ENCODE measurements around the gene DCPS.
"Not testable (repeated sequence)": the region's sequence is repeated elsewhere in the genome, so short reads cannot be mapped to it uniquely, and the experiment has no call there.

The DCPS gene

GRCh38 chr11:126366823-126367654 lies 63.2 kb downstream of the DCPS start:
- not testable (repeated sequence) for H3K4me3 ChIP-seq (ENCODE audit: low read depth, low read length)
- peak; percentile 32 for DNase-seq (ENCODE audit: low read depth)
- peak; percentile 45 for TF ChIP-seq CTCF (IDR thresholded peaks at IDR 0.05; ENCODE audit: low read depth, low read length)

GRCh38 chr11:126367806-126368205 lies 63.9 kb downstream of the DCPS start:
- not testable (repeated sequence) for H3K4me3 ChIP-seq (ENCODE audit: low read depth, low read length); DNase-seq (ENCODE audit: low read depth)

- not testable (repeated sequence) for H3K4me3 ChIP-seq (ENCODE audit: low read depth, low read length)
- DNase-seq (ENCODE audit: low read depth): peak; percentile 78
Measured at GRCh38 chr11:126368336-126369119, 64.7 kb downstream of the DCPS start.

- no peak overlapping the region for H3K4me3 ChIP-seq (ENCODE audit: low read depth, low read length)
- DNase-seq (ENCODE audit: low read depth): no peak
- TF ChIP-seq MYC (IDR thresholded peaks at IDR 0.05; ENCODE audit: low read depth, low read length) (no peak), MAX (IDR thresholded peaks at IDR 0.05; ENCODE audit: low read depth, low read length) (no peak), CTCF (IDR thresholded peaks at IDR 0.05; ENCODE audit: low read depth, low read length) (no peak), POLR2A (IDR thresholded peaks at IDR 0.05; ENCODE audit: extremely low read depth, insufficient read length) (no peak)
Measured at GRCh38 chr11:126370016-126370415, 66.2 kb downstream of the DCPS start.

- H3K4me3 ChIP-seq (ENCODE audit: low read depth, low read length): no peak overlapping the region
- TF ChIP-seq POLR2A (IDR thresholded peaks at IDR 0.05; ENCODE audit: extremely low read depth, insufficient read length) (no peak), MAX (IDR thresholded peaks at IDR 0.05; ENCODE audit: low read depth, low read length) (no peak), CTCF (IDR thresholded peaks at IDR 0.05; ENCODE audit: low read depth, low read length) (no peak), MYC (IDR thresholded peaks at IDR 0.05; ENCODE audit: low read depth, low read length) (no peak)
- no peak for DNase-seq (ENCODE audit: low read depth)
Measured at GRCh38 chr11:126371595-126371994, 67.7 kb downstream of the DCPS start.

- DNase-seq (ENCODE audit: low read depth); H3K4me3 ChIP-seq (ENCODE audit: low read depth, low read length): not testable (repeated sequence)
Measured at GRCh38 chr11:126373389-126374066, 69.7 kb downstream of the DCPS start.

- not testable (repeated sequence) for H3K4me3 ChIP-seq (ENCODE audit: low read depth, low read length); DNase-seq (ENCODE audit: low read depth)
Measured at GRCh38 chr11:126374562-126375300, 70.9 kb downstream of the DCPS start.

- DNase-seq (ENCODE audit: low read depth): no peak
- TF ChIP-seq POLR2A (IDR thresholded peaks at IDR 0.05; ENCODE audit: extremely low read depth, insufficient read length): no peak
- no peak for TF ChIP-seq MAX (IDR thresholded peaks at IDR 0.05; ENCODE audit: low read depth, low read length)
- no peak for TF ChIP-seq MYC (IDR thresholded peaks at IDR 0.05; ENCODE audit: low read depth, low read length)
- no peak for TF ChIP-seq CTCF (IDR thresholded peaks at IDR 0.05; ENCODE audit: low read depth, low read length)
Measured at GRCh38 chr11:126375726-126376125, 71.9 kb downstream of the DCPS start.

More at GRCh38 chr11:126375726-126376125, 71.9 kb downstream of the DCPS start:
- H3K4me3 ChIP-seq (ENCODE audit: low read depth, low read length): no peak overlapping the region
